ENCODE data around the gene TLN1.

The TLN1 gene

GRCh38 chr9:35686222-35687203, 45.5 kb downstream of the TLN1 start:
- DNase-seq (ENCODE audit: low spot score): no peak

DNA sequence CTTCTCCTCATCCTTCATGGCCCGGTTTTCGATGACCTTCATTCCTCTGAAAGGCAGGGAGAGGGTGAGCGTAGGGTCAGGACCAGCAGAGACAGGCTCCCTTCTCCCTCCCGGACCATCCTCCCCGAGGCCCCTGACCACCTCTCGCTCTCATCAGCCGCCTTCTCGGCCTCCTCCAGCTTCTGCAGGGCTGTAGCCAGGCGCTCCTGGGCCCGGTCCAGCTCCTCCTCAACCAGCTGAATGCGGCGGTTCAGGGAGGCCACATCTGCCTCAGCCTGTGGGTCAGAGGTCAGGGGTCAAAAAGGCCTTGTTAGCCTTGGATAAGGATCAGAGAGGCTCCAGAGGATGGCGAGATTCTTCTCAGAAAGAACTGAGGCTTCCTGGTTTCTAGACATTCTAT, 46.5 kb downstream of the TLN1 start:
- DNase-seq (ENCODE audit: low spot score): no peak

- DNase-seq (ENCODE audit: low spot score): no peak
Observed at GRCh38 chr9:35684921-35685320, 47.1 kb downstream of the TLN1 start.

- DNase-seq (ENCODE audit: low spot score): no peak
Observed at GRCh38 chr9:35683323-35683722, 48.7 kb downstream of the TLN1 start.

- DNase-seq (ENCODE audit: low spot score): no peak
Observed at GRCh38 chr9:35682520-35683315, 49.3 kb downstream of the TLN1 start.

- no peak for DNase-seq (ENCODE audit: low spot score)
Observed at GRCh38 chr9:35682051-35682450, 49.9 kb downstream of the TLN1 start.

DNA sequence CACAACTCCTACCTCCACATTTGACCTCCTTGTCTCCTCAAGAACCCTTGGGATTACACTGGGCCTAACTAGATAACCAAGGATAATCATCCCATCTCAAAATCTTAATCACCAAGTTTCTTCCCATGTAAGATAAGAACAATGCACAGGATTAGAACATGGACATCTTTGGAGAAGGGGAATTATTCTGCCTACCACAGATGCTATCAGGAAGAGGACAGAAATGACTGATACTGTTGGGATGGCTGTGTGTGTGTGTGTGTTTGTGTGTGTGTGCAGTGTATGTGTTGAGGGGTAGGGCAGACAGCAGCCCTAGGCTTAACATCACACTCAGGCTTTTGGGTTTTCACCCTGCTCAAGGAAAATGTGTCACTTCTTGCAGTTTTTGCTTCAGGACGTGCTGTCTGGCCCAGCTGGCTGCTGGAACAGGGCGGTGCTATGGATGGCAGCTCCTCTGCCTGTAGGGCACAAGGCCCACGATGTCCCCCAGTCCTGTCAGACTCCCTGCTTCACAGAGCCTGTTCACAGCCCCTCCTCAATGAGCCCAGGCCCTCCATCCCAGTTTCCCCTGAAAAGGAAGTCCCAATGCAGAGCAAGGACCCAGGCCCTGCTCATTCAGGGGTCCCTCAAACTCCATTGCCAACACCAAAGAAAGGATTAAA, 50.5 kb downstream of the TLN1 start:
- no peak for DNase-seq (ENCODE audit: low spot score)

DNA sequence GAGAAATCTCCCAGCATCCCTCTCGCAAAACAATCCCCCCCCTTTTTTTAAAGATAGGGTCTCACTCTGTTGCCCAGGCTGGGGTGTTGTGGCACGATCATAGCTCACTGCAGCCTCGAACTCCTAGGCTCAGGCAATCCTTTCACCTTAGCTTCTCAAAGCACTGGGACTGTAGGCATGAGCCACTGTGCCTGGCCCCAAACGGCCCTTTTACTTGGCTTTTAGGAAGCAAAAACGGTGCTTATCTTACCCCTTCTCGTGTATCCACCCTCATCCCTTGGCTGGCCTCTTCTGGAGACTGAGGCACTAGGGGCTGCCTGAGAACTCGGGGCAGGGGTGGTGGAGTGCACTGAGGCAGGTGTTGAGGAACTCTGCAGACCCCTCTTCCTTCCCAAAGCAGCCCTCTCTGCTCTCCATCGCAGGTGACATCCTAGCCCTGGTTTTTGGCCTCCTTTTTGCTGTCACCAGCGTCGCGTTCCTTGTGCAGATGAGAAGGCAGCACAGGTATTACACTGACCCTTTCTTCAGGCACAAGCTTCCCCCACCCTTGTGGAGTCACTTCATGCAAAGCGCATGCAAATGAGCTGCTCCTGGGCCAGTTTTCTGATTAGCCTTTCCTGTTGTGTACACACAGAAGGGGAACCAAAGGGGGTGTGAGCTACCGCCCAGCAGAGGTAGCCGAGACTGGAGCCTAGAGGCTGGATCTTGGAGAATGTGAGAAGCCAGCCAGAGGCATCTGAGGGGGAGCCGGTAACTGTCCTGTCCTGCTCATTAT, 51.5 kb downstream of the TLN1 start:
- DNase-seq (ENCODE audit: low spot score): no peak

DNA sequence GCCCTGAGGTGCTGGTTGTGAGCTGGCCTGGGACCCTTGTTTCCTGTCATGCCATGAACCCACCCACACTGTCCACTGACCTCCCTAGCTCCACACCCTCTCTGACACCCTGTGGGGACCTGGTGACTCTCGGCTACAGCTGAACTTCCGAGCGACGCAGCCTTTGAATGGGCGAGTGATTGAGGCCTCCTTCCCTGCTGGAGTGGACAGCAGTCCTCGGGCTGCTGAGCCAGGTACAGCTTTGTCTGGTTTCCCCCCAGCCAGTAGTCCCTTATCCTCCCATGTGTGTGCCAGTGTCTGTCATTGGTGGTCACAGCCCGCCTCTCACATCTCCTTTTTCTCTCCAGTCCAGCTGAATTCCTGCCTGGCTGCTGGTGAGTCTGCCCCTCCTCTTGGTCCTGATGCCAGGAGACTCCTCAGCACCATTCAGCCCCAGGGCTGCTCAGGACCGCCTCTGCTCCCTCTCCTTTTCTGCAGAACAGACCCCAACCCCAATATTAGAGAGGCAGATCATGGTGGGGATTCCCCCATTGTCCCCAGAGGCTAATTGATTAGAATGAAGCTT, 52.1 kb downstream of the TLN1 start:
- no peak for DNase-seq (ENCODE audit: low spot score)

DNA sequence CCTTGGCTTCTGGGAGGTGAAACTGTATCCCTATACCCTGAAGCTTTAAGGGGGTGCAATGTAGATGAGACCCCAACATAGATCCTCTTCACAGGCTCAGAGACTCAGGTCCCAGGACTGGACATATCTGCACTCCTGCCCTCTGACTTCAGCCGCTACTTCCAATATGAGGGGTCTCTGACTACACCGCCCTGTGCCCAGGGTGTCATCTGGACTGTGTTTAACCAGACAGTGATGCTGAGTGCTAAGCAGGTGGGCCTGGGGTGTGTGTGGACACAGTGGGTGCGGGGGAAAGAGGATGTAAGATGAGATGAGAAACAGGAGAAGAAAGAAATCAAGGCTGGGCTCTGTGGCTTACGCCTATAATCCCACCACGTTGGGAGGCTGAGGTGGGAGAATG, 52.9 kb downstream of the TLN1 start:
- DNase-seq (ENCODE audit: low spot score): no peak

DNA sequence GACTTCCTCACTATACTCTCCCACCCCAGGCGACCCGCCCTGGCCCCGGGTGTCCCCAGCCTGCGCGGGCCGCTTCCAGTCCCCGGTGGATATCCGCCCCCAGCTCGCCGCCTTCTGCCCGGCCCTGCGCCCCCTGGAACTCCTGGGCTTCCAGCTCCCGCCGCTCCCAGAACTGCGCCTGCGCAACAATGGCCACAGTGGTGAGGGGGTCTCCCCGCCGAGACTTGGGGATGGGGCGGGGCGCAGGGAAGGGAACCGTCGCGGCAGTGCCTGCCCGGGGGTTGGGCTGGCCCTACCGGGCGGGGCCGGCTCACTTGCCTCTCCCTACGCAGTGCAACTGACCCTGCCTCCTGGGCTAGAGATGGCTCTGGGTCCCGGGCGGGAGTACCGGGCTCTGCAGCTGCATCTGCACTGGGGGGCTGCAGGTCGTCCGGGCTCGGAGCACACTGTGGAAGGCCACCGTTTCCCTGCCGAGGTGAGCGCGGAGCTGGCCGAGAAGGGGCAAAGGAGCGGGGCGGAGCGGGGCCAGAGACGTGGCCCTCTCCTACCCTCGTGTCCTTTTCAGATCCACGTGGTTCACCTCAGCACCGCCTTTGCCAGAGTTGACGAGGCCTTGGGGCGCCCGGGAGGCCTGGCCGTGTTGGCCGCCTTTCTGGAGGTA, 56.1 kb downstream of the TLN1 start:
- peak; percentile 94 for DNase-seq (ENCODE audit: low spot score)

DNA sequence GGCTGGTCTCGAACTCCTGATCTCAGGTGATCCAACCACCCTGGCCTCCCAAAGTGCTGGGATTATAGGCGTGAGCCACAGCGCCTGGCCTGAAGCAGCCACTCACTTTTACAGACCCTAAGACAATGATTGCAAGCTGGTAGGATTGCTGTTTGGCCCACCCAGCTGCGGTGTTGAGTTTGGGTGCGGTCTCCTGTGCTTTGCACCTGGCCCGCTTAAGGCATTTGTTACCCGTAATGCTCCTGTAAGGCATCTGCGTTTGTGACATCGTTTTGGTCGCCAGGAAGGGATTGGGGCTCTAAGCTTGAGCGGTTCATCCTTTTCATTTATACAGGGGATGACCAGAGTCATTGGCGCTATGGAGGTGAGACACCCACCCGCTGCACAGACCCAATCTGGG, 56.8 kb downstream of the TLN1 start:
- DNase-seq (ENCODE audit: low spot score): no peak

DNA sequence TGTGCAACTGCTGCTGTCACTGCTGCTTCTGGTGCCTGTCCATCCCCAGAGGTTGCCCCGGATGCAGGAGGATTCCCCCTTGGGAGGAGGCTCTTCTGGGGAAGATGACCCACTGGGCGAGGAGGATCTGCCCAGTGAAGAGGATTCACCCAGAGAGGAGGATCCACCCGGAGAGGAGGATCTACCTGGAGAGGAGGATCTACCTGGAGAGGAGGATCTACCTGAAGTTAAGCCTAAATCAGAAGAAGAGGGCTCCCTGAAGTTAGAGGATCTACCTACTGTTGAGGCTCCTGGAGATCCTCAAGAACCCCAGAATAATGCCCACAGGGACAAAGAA, 58.0 kb downstream of the TLN1 start:
- no peak for DNase-seq (ENCODE audit: low spot score)

DNA sequence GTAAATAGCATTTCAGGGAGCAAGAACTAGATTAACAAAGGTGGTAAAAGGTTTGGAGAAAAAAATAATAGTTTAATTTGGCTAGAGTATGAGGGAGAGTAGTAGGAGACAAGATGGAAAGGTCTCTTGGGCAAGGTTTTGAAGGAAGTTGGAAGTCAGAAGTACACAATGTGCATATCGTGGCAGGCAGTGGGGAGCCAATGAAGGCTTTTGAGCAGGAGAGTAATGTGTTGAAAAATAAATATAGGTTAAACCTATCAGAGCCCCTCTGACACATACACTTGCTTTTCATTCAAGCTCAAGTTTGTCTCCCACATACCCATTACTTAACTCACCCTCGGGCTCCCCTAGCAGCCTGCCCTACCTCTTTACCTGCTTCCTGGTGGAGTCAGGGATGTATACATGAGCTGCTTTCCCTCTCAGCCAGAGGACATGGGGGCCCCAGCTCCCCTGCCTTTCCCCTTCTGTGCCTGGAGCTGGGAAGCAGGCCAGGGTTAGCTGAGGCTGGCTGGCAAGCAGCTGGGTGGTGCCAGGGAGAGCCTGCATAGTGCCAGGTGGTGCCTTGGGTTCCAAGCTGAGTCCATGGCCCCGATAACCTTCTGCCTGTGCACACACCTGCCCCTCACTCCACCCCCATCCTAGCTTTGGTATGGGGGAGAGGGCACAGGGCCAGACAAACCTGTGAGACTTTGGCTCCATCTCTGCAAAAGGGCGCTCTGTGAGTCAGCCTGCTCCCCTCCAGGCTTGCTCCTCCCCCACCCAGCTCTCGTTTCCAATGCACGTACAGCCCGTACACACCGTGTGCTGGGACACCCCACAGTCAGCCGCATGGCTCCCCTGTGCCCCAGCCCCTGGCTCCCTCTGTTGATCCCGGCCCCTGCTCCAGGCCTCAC, 58.6 kb downstream of the TLN1 start, which contains the start of gene CA9:
Gene CA9, plus strand, starts transcription at position 797 of the 893 bp plus-strand sequence. Its CDS starts 32 bp downstream, at position 829.
- DNase-seq (ENCODE audit: low spot score): no peak

DNA sequence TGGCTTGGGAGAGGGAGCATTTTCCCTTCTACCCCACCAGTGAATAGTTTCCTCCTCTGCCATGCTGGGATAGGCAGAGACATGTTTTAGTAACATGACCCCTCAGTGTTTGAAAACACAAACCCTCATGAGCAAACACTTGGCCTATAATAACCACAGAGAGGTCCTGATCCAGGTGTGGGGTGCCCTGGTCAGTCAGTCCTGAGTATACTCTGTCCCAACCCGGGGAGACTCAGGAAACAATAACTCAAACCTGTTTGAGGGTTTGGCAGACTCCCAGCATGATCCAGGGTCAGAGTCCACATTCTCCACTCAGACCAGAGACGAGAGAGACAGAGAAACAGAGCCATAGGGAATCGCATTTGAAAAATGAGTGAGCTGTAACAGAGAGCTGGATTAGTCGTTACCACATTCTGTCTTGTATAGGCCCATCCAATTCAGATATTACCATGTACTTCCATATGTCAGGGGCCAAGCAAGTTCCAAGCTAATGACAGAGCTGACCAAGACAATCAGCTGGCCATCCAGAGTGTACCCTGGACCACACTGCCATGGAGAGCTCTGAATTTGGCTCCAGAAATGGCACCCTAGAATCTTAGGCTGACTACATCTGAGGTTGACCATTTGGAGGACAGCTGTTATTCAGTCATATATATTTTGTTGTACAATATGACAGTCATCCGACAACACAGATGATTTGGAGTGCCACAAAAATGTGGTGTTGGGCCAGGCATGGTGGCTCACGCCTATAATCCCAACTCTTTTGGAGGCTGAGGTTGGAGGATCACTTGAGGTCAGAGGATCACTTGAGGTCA, 62.5 kb downstream of the TLN1 start:
- no peak for DNase-seq (ENCODE audit: low spot score)

DNA sequence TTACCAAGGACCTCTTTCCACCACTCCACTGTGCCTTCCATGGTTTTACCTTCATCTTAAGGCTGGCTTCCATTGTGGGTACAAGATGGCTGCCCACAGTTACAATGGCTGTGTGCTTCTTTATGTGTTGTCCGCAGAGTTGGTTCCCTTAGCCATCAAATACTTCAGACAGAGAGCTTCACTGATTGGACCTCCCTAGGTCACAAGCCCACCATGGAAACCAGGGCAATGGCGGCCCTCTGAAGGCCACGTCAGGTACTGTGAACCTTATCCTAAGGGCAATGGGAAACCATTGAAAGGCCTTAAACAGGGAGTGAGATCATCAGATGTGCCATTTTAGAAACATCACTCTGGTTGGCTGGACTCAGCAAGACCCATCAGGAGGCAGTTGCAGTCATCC, 64.1 kb downstream of the TLN1 start:
- DNase-seq (ENCODE audit: low spot score): no peak

- no peak for DNase-seq (ENCODE audit: low spot score)
Observed at GRCh38 chr9:35666549-35666948, 65.4 kb downstream of the TLN1 start.

GRCh38 chr9:35666045-35666444, 66.0 kb downstream of the TLN1 start:
- no peak for DNase-seq (ENCODE audit: low spot score)

DNA sequence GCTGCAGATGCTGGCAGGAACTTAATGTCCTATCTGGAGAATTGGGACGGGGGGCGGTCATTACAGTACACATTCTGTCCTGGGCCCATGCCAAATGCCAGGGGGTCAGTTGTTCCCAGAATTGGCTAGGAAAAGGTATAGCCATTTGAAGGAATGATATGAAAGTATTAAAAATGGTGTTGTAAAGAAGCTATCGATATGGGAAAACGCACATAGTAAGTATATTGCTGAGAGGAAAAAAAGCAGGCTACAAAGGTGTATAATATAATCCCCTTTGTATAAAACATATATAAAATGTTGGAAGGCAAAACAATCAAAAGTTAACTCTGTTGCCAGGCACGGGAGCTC, 66.5 kb downstream of the TLN1 start:
- no peak for DNase-seq (ENCODE audit: low spot score)
